ENCODE data around the gene CPXM1.

The CPXM1 gene

DNA sequence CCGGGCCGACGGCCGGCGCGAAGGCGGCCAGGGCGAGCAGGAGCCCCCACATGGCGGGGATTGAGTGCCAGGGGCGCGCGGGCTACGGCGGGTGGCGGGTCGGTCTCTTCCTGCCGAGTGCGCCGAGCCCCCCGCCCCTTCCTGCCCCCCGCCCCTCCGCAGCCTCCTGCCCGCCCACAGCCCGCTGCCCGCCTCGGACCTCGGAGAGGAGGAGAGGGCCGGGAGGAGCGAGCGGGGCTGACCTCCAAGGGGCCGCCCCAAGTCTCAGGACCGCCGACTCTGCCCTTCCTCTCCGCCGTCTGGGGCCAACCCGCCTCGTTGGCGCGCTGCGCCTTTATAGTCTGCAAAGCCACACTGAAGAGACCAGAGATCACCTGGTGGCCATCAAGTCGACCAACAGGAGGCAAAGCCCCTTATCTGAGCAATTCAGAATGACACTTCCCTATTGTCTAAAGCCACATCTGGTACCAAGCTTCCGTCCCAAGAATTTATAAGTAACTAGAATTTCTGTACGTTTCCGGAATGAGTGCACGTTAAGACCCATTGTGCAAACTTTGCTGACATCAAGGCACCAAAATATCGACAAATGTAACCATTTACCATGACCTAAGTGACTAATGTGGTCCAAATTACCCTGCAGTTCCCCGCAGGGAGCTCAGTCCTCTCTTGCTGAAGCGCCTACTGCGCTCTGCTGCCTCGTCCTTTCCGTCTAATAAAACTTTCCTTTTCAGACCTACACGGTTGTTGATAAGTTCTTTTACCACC is at the start of gene CPXM1:
TSS of gene CPXM1 (minus strand) at position 107 of the 765 bp plus-strand sequence. CDS start at position 52, 55 bp downstream.
- TF ChIP-seq CTCF (IDR thresholded peaks at IDR 0.05; ENCODE audit: insufficient read depth, low read depth, low read length, missing control alignments) = no peak
- no peak within 1 kb of the TSS for H3K4me3 ChIP-seq (ENCODE audit: low read depth, low read length)
- peak; percentile 28 for DNase-seq (ENCODE audit: low read depth)

GRCh38 chr20:2849529-2849928 is 49.1 kb upstream of the CPXM1 start:
- DNase-seq (ENCODE audit: low read depth) = no peak
- no peak for TF ChIP-seq CTCF (IDR thresholded peaks at IDR 0.05; ENCODE audit: insufficient read depth, low read depth, low read length, missing control alignments)
- no peak overlapping the region for H3K4me3 ChIP-seq (ENCODE audit: low read depth, low read length)

- no peak for DNase-seq (ENCODE audit: low read depth)
- TF ChIP-seq CTCF (IDR thresholded peaks at IDR 0.05; ENCODE audit: insufficient read depth, low read depth, low read length, missing control alignments) = no peak
- H3K4me3 ChIP-seq (ENCODE audit: low read depth, low read length) = no peak overlapping the region
Observed at GRCh38 chr20:2847802-2848201, 47.4 kb upstream of the CPXM1 start.

GRCh38 chr20:2846698-2847097 is 46.3 kb upstream of the CPXM1 start:
- no peak overlapping the region for H3K4me3 ChIP-seq (ENCODE audit: low read depth, low read length)
- no peak for DNase-seq (ENCODE audit: low read depth)
- TF ChIP-seq CTCF (IDR thresholded peaks at IDR 0.05; ENCODE audit: insufficient read depth, low read depth, low read length, missing control alignments) = no peak

- TF ChIP-seq CTCF (IDR thresholded peaks at IDR 0.05; ENCODE audit: insufficient read depth, low read depth, low read length, missing control alignments) = no peak
- no peak overlapping the region for H3K4me3 ChIP-seq (ENCODE audit: low read depth, low read length)
- DNase-seq (ENCODE audit: low read depth) = no peak
Observed at GRCh38 chr20:2845607-2846006, 45.2 kb upstream of the CPXM1 start.

GRCh38 chr20:2840967-2841531 is 40.6 kb upstream of the CPXM1 start:
- H3K4me3 ChIP-seq (ENCODE audit: low read depth, low read length) = peak overlapping the region; percentile 99
- peak; percentile 51 for DNase-seq (ENCODE audit: low read depth)
- TF ChIP-seq CTCF (IDR thresholded peaks at IDR 0.05; ENCODE audit: insufficient read depth, low read depth, low read length, missing control alignments) = no peak

Measured in GM12865 (cell line).